K562 treated with DMSO at 1 percent for 48 hours (cell line): ENCODE data around the gene HBS1L. TPM values are rescaled to one million over a fixed set of nuclear protein-coding genes. Genes with fewer than 3 reads are reported as not detected.

ENCODE experiments used
- total RNA-seq: library from RNA; unstranded; fragments of 300-600 nt; gene quantifications from 2 replicates; pipeline ENCODE4 v1.2.3, GENCODE V29; 2022; ENCODE audit warnings: low replicate concordance; ENCODE audit errors: extremely low read depth

The HBS1L gene
- not detected in 2 replicates for total RNA-seq

GRCh38 chr6:135054569-135055498 lies at the start of gene HBS1L:
TSS of gene HBS1L (minus strand) at chr6:135054822. CDS start at chr6:135054691, 131 bp downstream.

DNA sequence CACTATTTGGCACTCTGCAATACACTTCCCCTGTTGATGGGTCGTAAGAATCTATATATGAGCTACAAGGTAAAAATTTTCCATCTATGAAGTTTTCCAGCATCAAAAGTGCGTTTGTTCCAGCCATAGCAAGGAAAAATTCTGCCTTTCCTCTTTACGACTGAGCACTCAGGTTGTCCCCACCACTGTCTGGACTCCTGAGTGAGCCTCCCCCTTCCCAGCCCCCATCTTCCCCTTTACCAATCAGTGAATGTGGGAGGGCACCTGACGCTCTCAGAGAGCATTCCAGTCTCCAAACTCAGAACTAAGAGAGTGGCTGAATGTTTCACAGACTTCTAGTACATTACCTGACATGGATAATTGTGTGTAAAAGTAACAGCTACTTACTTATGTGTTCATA lies 104.7 kb downstream of the HBS1L start, which contains the start of gene ALDH8A1:
ALDH8A1 (minus strand) TSS at position 175 of the 400 bp plus-strand sequence; CDS start at position 127, 48 bp downstream.

Other genes with a start within 250 kb of the HBS1L start
- not detected in 2 replicates for gene ALDH8A1, start 104.7 kb downstream of the HBS1L start, total RNA-seq
- not detected in 2 replicates for gene MYB, start 126.5 kb upstream of the HBS1L start, total RNA-seq